Endothelial cell of umbilical vein (primary cell): ENCODE results near the gene MAP2K5. TPM values are rescaled to one million over a fixed set of nuclear protein-coding genes. Genes with fewer than 3 reads are reported as not detected.

Experiments used
- BruUV-seq: library from RNA; stranded (reverse); fragments of 400-500 nt; replicated peaks from 2 replicates; lab custom pipeline; 2021; lab: Mats Ljungman, UMichigan
- CTCF ChIA-PET: fragments of 300-600, 350-600 bp; sonication (Branson Sonifier 250); formaldehyde crosslinking; loops from one replicate; lab custom pipeline; 2021; ENCODE audit warnings: antibody characterized with exemption, inconsistent platforms; lab: Charles Lee
- POLR2A ChIA-PET: fragments of 300-600, 350-600 bp; sonication (Branson Sonifier 250); formaldehyde crosslinking; loops from one replicate; lab custom pipeline; 2021; ENCODE audit warnings: antibody characterized with exemption, inconsistent platforms; lab: Charles Lee
- DNase-seq: peaks from one replicate; pipeline ENCODE4 v3.0.0-alpha.2; 2011; ENCODE audit warnings: low read depth, low spot score
- FAIRE-seq: peaks from 2 replicates; lab custom pipeline; 2011; peaks lifted over from hg19 to GRCh38; lab: Jason Lieb, UNC
- H2AFZ ChIP-seq: 2 replicates; pipeline ENCODE4 v1.6.0; 2012; ENCODE audit warnings: low read depth, low read length, control low read depth, inconsistent platforms
- H3K27ac ChIP-seq: 2 replicates; pipeline ENCODE4 v1.5.1; 2011; ENCODE audit warnings: low read depth, mild to moderate bottlenecking, control low read depth, low read length, moderate library complexity; ENCODE audit not compliant: insufficient read depth
- H3K27me3 ChIP-seq, 2 experiments: 2 replicates each; pipeline versions ENCODE4 v1.6.0 to v1.6.1; 2011; ENCODE audit warnings: low read length in 2 of 2, mixed read lengths in 1 of 2; ENCODE audit not compliant: control insufficient read depth in 2 of 2, insufficient read depth in 2 of 2
- H3K36me3 ChIP-seq, 2 experiments: 2 replicates in 1 of 2; 3 replicates in 1 of 2; pipeline ENCODE4 v1.5.1; 2011; ENCODE audit warnings: low read length in 2 of 2, mild to moderate bottlenecking in 1 of 2, moderate library complexity in 1 of 2; ENCODE audit not compliant: control insufficient read depth in 2 of 2, insufficient read depth in 2 of 2; ENCODE audit errors: extremely low read depth in 1 of 2
- H3K4me1 ChIP-seq: 3 replicates; pipeline ENCODE4 v1.5.1; 2011; ENCODE audit warnings: mild to moderate bottlenecking, low read length; ENCODE audit not compliant: control insufficient read depth, insufficient read depth; ENCODE audit errors: extremely low read depth
- H3K4me2 ChIP-seq: 2 replicates; pipeline ENCODE4 v1.6.1; 2011; ENCODE audit warnings: low read length, control low read depth, mixed read lengths; ENCODE audit not compliant: insufficient read depth
- H3K4me3 ChIP-seq, 3 experiments: fragments of 200-600 bp in 1 of 3; sonication (generic), shearing (Covaris generic) in 1 of 3; replicated peaks in 1 of 3; 2 replicates each; pipeline ENCODE4 v1.5.1; 2011 to 2016; ENCODE audit warnings: control low read depth in 3 of 3, low read length in 3 of 3, mild to moderate bottlenecking in 2 of 3, inconsistent platforms in 1 of 3, low read depth in 1 of 3, moderate library complexity in 1 of 3; ENCODE audit not compliant: insufficient read depth in 1 of 3
- H3K79me2 ChIP-seq: 2 replicates; pipeline ENCODE4 v1.6.0; 2012; ENCODE audit warnings: low read length, inconsistent platforms; ENCODE audit not compliant: control insufficient read depth, insufficient read depth
- H3K9ac ChIP-seq: replicated peaks from 2 replicates; pipeline ENCODE3; 2011; ENCODE audit warnings: low read length, control low read depth; ENCODE audit not compliant: insufficient read depth; ENCODE audit errors: extremely low read depth
- H3K9me1 ChIP-seq: replicated peaks from 3 replicates; pipeline ENCODE4 v1.6.0; 2011; ENCODE audit warnings: mild to moderate bottlenecking, low read length; ENCODE audit not compliant: control insufficient read depth, insufficient read depth; ENCODE audit errors: extremely low read depth
- H3K9me3 ChIP-seq: replicated peaks from 2 replicates; pipeline ENCODE4 v1.5.1; 2012; ENCODE audit warnings: low read length, inconsistent platforms; ENCODE audit not compliant: control insufficient read depth, insufficient read depth
- H4K20me1 ChIP-seq: replicated peaks from 2 replicates; pipeline ENCODE3; 2011; ENCODE audit warnings: mild to moderate bottlenecking, low read length; ENCODE audit not compliant: control insufficient read depth, insufficient read depth; ENCODE audit errors: extremely low read depth
- CTCF ChIP-seq, 2 donors: IDR thresholded peaks; 1 replicate in 1 of 2; 2 replicates in 1 of 2; pipeline ENCODE4 v1.5.1; 2011; ENCODE audit warnings: low read length in 2 of 2, mild to moderate bottlenecking in 2 of 2, moderate library complexity in 2 of 2, control low read depth in 1 of 2, inconsistent platforms in 1 of 2, low read depth in 1 of 2; ENCODE audit not compliant: insufficient read depth in 1 of 2; ENCODE audit errors: extremely low read depth in 1 of 2
- EZH2 ChIP-seq: IDR thresholded peaks from 2 replicates; pipeline ENCODE4 v1.6.1; 2012; ENCODE audit warnings: borderline replicate concordance, low read depth, mild to moderate bottlenecking, moderate library complexity, low read length, inconsistent platforms; ENCODE audit not compliant: severe bottlenecking
- FOS ChIP-seq: IDR thresholded peaks from 2 replicates; pipeline ENCODE4 v1.6.1; 2011; ENCODE audit warnings: mild to moderate bottlenecking, low read length, moderate library complexity, borderline replicate concordance; ENCODE audit not compliant: insufficient read depth
- GATA2 ChIP-seq: IDR thresholded peaks from 2 replicates; pipeline ENCODE4 v1.7.0; 2011; ENCODE audit warnings: low read depth, mild to moderate bottlenecking, moderate library complexity, mixed read lengths, low read length; ENCODE audit not compliant: insufficient read length, insufficient read depth
- JUN ChIP-seq: IDR thresholded peaks from 2 replicates; pipeline ENCODE4 v1.6.1; 2011; ENCODE audit warnings: borderline replicate concordance, low read depth; ENCODE audit not compliant: insufficient read length, insufficient read depth
- MAX ChIP-seq: IDR thresholded peaks from 2 replicates; pipeline ENCODE4 v1.6.1; 2011; ENCODE audit not compliant: insufficient read depth, insufficient read length
- MYC ChIP-seq: IDR thresholded peaks from one replicate; pipeline ENCODE4 v1.6.1; 2011; ENCODE audit warnings: mild to moderate bottlenecking, low read depth, low read length
- POLR2A ChIP-seq: IDR thresholded peaks from 2 replicates; pipeline ENCODE4 v1.6.1; 2012; ENCODE audit warnings: low read depth, mild to moderate bottlenecking, control low read depth, low read length
- POLR2AphosphoS5 ChIP-seq: IDR thresholded peaks from 2 replicates; pipeline ENCODE4 v1.6.1; 2012; ENCODE audit warnings: low read depth, mild to moderate bottlenecking, control low read depth, low read length, moderate library complexity; ENCODE audit not compliant: insufficient read depth
- dilution Hi-C: fragments of 300-500 bp; cut with MboI; formaldehyde crosslinking; loops from one replicate; pipeline ENCODE4 v1.15.0; 2019; ENCODE audit warnings: low sequenced_read_pairs; ENCODE audit not compliant: extremely low pct_ligation_motif_present
- intact Hi-C: fragments of 100-400 bp; cut with micrococcal nuclease; formaldehyde crosslinking; loops from one replicate; pipeline ENCODE4 v1.10.0; 2022
- polyA plus RNA-seq, 4 experiments: library from polyadenylated mRNA; depleted of rRNA in 3 of 4; stranded (reverse) in 3 of 4; unstranded in 1 of 4; fragments of >200 nt; gene quantifications; 2 replicates each; pipeline versions ENCODE4 v1.2.1 to v1.2.3, GENCODE V29; 2011 to 2012; ENCODE audit warnings: missing spikeins in 1 of 4
- total RNA-seq: library from RNA; stranded (reverse); gene quantifications from 2 replicates; pipeline ENCODE4 v1.2.3, GENCODE V29; 2021

MAP2K5 gene
- total and polyA plus RNA-seq, 2 donors (not counting 3 experiments of a cell fraction or from before 2014, with no cell fraction given), result 4.9 to 24.7 TPM

- intact Hi-C loops (no loop called here), dilution Hi-C loops (no loop called here)
- Histone ChIP-seq H3K4me3 (no peak overlapping the region), H4K20me1 (no peaks in the 10 kb centered on the region), H3K79me2 (no peaks in the 10 kb centered on the region), H3K9me3 (no peaks in the 10 kb centered on the region), H3K9me1 (no peaks in the 10 kb centered on the region), H3K27ac (no peak overlapping the region), H2AFZ (no peak overlapping the region), H3K4me2 (no peak overlapping the region), H3K27me3 (no peaks in the 10 kb centered on the region), H3K4me1 (no peaks in the 10 kb centered on the region), H3K36me3 (no peaks in the 10 kb centered on the region), H3K9ac (no peak overlapping the region)
- ChIA-PET CTCF (no interaction called here), POLR2A (no interaction called here)
- FAIRE-seq (no peak), DNase-seq (no peak)
- TF ChIP-seq POLR2AphosphoS5 (no peak), POLR2A (no peak), JUN (no peak), CTCF (IDR thresholded peaks at IDR 0.05; ENCODE audit: extremely low read depth in 1 of 2, insufficient read depth in 1 of 2, low read depth in 1 of 2, low read length in 2 of 2) (no peak), MAX (no peak), FOS (no peak), EZH2 (no peak), MYC (no peak), GATA2 (no peak)
- no TSS peak for BruUV-seq
Measured at GRCh38 chr15:67652586-67652985, 110.1 kb downstream of the MAP2K5 start.
